K562 (cell line): ENCODE results near the gene GNAI2. TPM values are rescaled to one million over a fixed set of nuclear protein-coding genes. Genes with fewer than 3 reads are reported as not detected.
A peak's percentile ranks its signal among the peaks of the same experiment; 100 is the strongest.

ENCODE experiments used
- CHD4 ChIP-seq: fragments of 200-600 bp; sonication (generic); IDR thresholded peaks from 3 replicates; pipeline ENCODE4 v1.6.1; 2012; ENCODE audit warnings: low read depth, mild to moderate bottlenecking, mixed read lengths, low read length, inconsistent platforms; ENCODE audit not compliant: insufficient read depth, insufficient replicate concordance, poor library complexity, severe bottlenecking
- COPS2 ChIP-seq: fragments of 450-650 bp; conservative IDR thresholded peaks from 2 replicates; pipeline ENCODE4 v1.6.1; 2016; ENCODE audit warnings: mild to moderate bottlenecking, moderate library complexity
- DACH1 ChIP-seq: fragments of 450-650 bp; IDR thresholded peaks from 2 replicates; pipeline ENCODE4 v1.6.1; 2018; ENCODE audit not compliant: partially characterized antibody
- DMBX1 ChIP-seq: fragments of 250-450 bp; sonication (Bioruptor Pico); IDR thresholded peaks from 2 replicates; pipeline ENCODE4 v1.8.0; 2022; ENCODE audit warnings: inconsistent platforms, mild to moderate bottlenecking, moderate library complexity, borderline replicate concordance
- FOXK2 ChIP-seq, 2 experiments: fragments of 450-650 bp; IDR thresholded peaks in 1 of 2; conservative IDR thresholded peaks in 1 of 2; 2 replicates each; pipeline ENCODE4 v1.6.1; 2016; ENCODE audit warnings: low read depth in 2 of 2, mild to moderate bottlenecking in 1 of 2
- HNRNPH1 ChIP-seq: fragments of 200-400 bp; formaldehyde crosslinking; optimal IDR thresholded peaks from 2 replicates; pipeline ENCODE3; 2017; ENCODE audit warnings: low read depth, mild to moderate bottlenecking, low read length, moderate library complexity
- ILK ChIP-seq: fragments of 450-650 bp; IDR thresholded peaks from 2 replicates; pipeline ENCODE4 v1.6.1; 2016; ENCODE audit warnings: missing genetic modification characterization, low read depth, mild to moderate bottlenecking, missing compliant biosample characterization, moderate library complexity, borderline replicate concordance
- KAT7 ChIP-seq: sonication (generic); formaldehyde crosslinking; IDR thresholded peaks from 2 replicates; pipeline ENCODE4 v1.8.0; 2022; ENCODE audit warnings: missing genetic modification reagents, mild to moderate bottlenecking, borderline replicate concordance
- KDM4B ChIP-seq, 2 experiments: fragments of 450-650 bp in 1 of 2; sonication (generic) in 1 of 2; IDR thresholded peaks; 2 replicates each; pipeline ENCODE4 v1.6.1; 2016 to 2017; ENCODE audit warnings: borderline replicate concordance in 2 of 2, antibody characterized with exemption in 1 of 2, low read depth in 1 of 2, mild to moderate bottlenecking in 1 of 2
- NELFE ChIP-seq: IDR thresholded peaks from 2 replicates; pipeline ENCODE4 v1.6.1; 2011; ENCODE audit warnings: mild to moderate bottlenecking; ENCODE audit not compliant: insufficient read depth, insufficient read length
- NR0B1 ChIP-seq: fragments of 450-650 bp; IDR thresholded peaks from one replicate; pipeline ENCODE4 v1.6.1; 2018; ENCODE audit warnings: mild to moderate bottlenecking, moderate library complexity; ENCODE audit not compliant: partially characterized antibody
- TEAD2 ChIP-seq: fragments of 450-650 bp; IDR thresholded peaks from 2 replicates; pipeline ENCODE4 v1.6.1; 2016; ENCODE audit warnings: missing genetic modification characterization, control low read depth, missing compliant biosample characterization
- TFAP4 ChIP-seq: sonication (generic); formaldehyde crosslinking; IDR thresholded peaks from 2 replicates; pipeline ENCODE4 v1.8.0; 2022; ENCODE audit warnings: missing genetic modification reagents, mild to moderate bottlenecking, moderate library complexity, borderline replicate concordance
- TRIM28 ChIP-seq: fragments of 450-650 bp; IDR thresholded peaks from 2 replicates; pipeline ENCODE4 v1.6.1; 2017
- ZNF274 ChIP-seq: IDR thresholded peaks from 2 replicates; pipeline ENCODE4 v1.6.1; 2011; ENCODE audit warnings: low read depth, mild to moderate bottlenecking, low read length, moderate library complexity, borderline replicate concordance
- ZNF408 ChIP-seq: fragments of 250-450 bp; sonication (Bioruptor Pico); IDR thresholded peaks from 2 replicates; pipeline ENCODE4 v1.4.0; 2020; ENCODE audit warnings: low read depth, mild to moderate bottlenecking, moderate library complexity
- ZNF507 ChIP-seq: conservative IDR thresholded peaks from 2 replicates; pipeline ENCODE4 v1.6.1; 2017; ENCODE audit warnings: missing genetic modification characterization, missing compliant biosample characterization
- ZNF639 ChIP-seq, 2 experiments: fragments of 200-800 bp in 1 of 2; sonication (Bioruptor generic) in 1 of 2; sonication (generic) in 1 of 2; formaldehyde crosslinking in 1 of 2; IDR thresholded peaks in 1 of 2; conservative IDR thresholded peaks in 1 of 2; 2 replicates each; pipeline versions ENCODE4 v1.5.0 to v1.6.1; 2016 to 2020; ENCODE audit warnings: missing compliant biosample characterization in 1 of 2, missing genetic modification characterization in 1 of 2, missing genetic modification reagents in 1 of 2
- ZNF79 ChIP-seq: fragments of 250-450 bp; sonication (Bioruptor Pico); IDR thresholded peaks from 2 replicates; pipeline ENCODE4 v1.4.0; 2020; ENCODE audit warnings: low read depth, mild to moderate bottlenecking, moderate library complexity
- polyA plus RNA-seq, 8 experiments: library from polyadenylated mRNA; depleted of rRNA in 4 of 8; stranded (reverse) in 5 of 8; unstranded in 3 of 8; fragments of >200 nt; fragmentation: Nextera tagmentation in 2 of 8; fragmentation: Illumina TruSeq in 1 of 8; extraction: Ambion mirVana in 2 of 8; extraction: Trizol in 1 of 8; gene quantifications; 2 replicates each; pipeline versions ENCODE4 v1.2.1 to v1.2.3, GENCODE V29; 2011 to 2014; ENCODE audit warnings: inconsistent platforms in 1 of 8, missing spikeins in 1 of 8
- total RNA-seq, 7 experiments: library from RNA; depleted of rRNA in 6 of 7; stranded (reverse); fragments of >200 nt in 6 of 7; fragmentation: Illumina TruSeq in 2 of 7; extraction: Trizol in 2 of 7; gene quantifications; 2 replicates each; pipeline versions ENCODE4 v1.2.1 to v1.2.3, GENCODE V29; 2011 to 2021; ENCODE audit warnings: low replicate concordance in 1 of 7
- TF ChIP-seq, protein P1 (sequence below): fragments of 150-350 bp; conservative IDR thresholded peaks from 2 replicates; pipeline ENCODE4 v1.6.1; 2014; ENCODE audit warnings: low read length

GNAI2 gene
- total and polyA plus RNA-seq, 9 of the 15 experiments (the other 6 are each of a cell fraction or from before 2014, with no cell fraction given), result 1.1 to 72.2 (median 42.7) TPM

GRCh38 chr3:50246517-50246954 is 10.5 kb downstream of the GNAI2 start (continued):
- TF ChIP-seq DACH1 (no peak), TEAD2 (no peak), NR0B1 (no peak), NELFE (no peak), CHD4 (no peak), KDM4B (IDR thresholded peaks at IDR 0.05; ENCODE audit: borderline replicate concordance in 2 of 2, low read depth in 1 of 2) (0 out of 4 replicates have a peak, but pooled peaks of 1 of the 2 experiments have one; percentile 3), DMBX1 (no peak), ZNF408 (CRISPR knock-in tag) (no peak), ILK (no peak), ZNF639 (CRISPR knock-in tag; conservative IDR thresholded peaks at IDR 0.05 in 1 of 2, IDR thresholded peaks at IDR 0.05 in 1 of 2) (0 out of 4 replicates have a peak, but pooled peaks of 1 of the 2 experiments have one; percentile 9), ZNF507 (tag) (no peak), ZNF274 (no peak), FOXK2 (conservative IDR thresholded peaks at IDR 0.05 in 1 of 2, IDR thresholded peaks at IDR 0.05 in 1 of 2; ENCODE audit: low read depth in 2 of 2) (no peak), TRIM28 (no peak), ZNF79 (CRISPR knock-in tag) (no peak), KAT7 (CRISPR knock-in tag) (no peak), TFAP4 (peak; percentile 96), HNRNPH1 (no peak), COPS2 (no peak)
- TF ChIP-seq, protein P1, sequence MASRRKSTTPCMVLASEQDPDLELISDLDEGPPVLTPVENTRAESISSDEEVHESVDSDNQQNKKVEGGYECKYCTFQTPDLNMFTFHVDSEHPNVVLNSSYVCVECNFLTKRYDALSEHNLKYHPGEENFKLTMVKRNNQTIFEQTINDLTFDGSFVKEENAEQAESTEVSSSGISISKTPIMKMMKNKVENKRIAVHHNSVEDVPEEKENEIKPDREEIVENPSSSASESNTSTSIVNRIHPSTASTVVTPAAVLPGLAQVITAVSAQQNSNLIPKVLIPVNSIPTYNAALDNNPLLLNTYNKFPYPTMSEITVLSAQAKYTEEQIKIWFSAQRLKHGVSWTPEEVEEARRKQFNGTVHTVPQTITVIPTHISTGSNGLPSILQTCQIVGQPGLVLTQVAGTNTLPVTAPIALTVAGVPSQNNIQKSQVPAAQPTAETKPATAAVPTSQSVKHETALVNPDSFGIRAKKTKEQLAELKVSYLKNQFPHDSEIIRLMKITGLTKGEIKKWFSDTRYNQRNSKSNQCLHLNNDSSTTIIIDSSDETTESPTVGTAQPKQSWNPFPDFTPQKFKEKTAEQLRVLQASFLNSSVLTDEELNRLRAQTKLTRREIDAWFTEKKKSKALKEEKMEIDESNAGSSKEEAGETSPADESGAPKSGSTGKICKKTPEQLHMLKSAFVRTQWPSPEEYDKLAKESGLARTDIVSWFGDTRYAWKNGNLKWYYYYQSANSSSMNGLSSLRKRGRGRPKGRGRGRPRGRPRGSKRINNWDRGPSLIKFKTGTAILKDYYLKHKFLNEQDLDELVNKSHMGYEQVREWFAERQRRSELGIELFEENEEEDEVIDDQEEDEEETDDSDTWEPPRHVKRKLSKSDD, result no peak
